Occipital lobe (tissue), 2 donors: ENCODE measurements around the gene SLC2A9. TPM values are rescaled to one million over a fixed set of nuclear protein-coding genes. Genes with fewer than 3 reads are reported as not detected.

ENCODE experiments used
- DNase-seq: peaks from one replicate; lab custom pipeline; 2025; lab: John Stamatoyannopoulos, UW
- total RNA-seq: library from RNA; depleted of rRNA; stranded (reverse); fragments of >200 nt; gene quantifications from one replicate; pipeline ENCODE4 v1.2.3, GENCODE V29; 2014

SLC2A9 gene
- total RNA-seq, 1 donor from 2014 or later = 3.1 TPM

DNA sequence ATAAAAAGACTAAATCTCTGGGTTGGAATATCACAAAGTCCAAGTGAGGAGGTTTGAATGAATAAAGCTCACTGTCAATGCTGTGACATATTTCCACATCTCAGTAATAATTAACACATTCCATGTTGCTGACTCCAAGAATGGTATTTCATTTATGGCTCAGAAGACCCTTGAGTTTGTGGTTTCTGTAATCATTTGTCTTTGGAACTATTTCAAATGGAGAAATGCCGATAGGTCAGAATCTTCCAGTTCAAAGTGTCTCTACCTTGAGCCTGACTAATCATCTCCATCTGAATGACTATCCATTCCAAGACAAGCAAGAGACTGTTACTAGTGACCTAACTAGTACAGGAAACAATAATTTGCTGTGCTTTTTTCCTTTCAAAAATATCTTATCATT lies 24.2 kb upstream of the SLC2A9 start:
- DNase-seq = no peak

- no peak for DNase-seq
Measured at GRCh38 chr4:10041036-10041435, 19.7 kb upstream of the SLC2A9 start.

- no peak for DNase-seq
Measured at GRCh38 chr4:10040049-10040892, 19.0 kb upstream of the SLC2A9 start.

GRCh38 chr4:10036807-10037342 lies 15.6 kb upstream of the SLC2A9 start:
- no peak for DNase-seq

DNA sequence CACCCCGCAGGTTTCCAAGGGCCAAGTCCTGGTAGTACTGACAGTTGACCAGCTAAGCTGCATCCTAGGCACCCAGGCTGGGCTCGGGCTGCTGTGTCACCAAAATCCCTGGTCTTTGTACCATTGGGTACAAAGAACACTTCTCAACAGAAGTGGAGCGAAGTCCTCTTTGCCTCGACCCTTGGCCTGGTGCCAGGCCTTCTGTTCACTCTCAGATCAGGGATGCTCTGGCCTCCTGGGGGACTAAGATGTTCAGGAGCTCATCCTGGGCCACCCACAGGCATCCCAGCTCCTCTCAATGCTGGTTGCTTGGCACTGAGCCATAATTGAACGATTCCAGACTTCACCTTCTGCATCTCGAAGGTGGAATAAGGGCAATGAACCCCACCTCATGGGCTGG lies 13.8 kb upstream of the SLC2A9 start:
- DNase-seq = no peak

DNA sequence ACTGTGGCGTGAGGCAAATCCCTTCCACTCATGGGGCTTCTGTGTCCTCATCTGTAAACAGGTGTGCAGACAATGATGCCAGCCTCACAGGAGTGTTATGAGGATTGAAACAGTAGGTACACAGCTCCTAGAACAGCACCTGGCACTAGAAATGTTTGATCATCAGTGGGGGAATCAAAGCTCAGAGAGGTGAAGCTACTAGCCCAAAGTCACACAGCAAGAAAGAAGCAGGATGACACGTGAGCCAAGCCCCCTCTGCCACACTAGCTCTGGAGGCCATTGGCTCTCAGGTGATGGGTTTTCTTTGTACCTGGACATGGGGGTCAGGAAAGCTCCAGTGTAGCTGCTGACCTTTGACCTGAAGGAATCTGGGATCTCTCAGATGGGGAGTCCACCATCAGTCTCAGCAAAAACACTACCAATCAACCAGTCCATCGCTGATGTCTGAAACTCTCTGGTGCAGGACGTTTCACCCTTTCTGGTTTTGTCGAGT lies 13.4 kb upstream of the SLC2A9 start:
- no peak for DNase-seq

GRCh38 chr4:10034136-10034535 lies 12.8 kb upstream of the SLC2A9 start:
- no peak for DNase-seq

GRCh38 chr4:10033191-10033881 lies 12.0 kb upstream of the SLC2A9 start:
- DNase-seq = no peak

GRCh38 chr4:10032625-10033024 lies 11.3 kb upstream of the SLC2A9 start:
- DNase-seq = no peak

- no peak for DNase-seq
Measured at GRCh38 chr4:10031668-10032590, 10.6 kb upstream of the SLC2A9 start.

DNA sequence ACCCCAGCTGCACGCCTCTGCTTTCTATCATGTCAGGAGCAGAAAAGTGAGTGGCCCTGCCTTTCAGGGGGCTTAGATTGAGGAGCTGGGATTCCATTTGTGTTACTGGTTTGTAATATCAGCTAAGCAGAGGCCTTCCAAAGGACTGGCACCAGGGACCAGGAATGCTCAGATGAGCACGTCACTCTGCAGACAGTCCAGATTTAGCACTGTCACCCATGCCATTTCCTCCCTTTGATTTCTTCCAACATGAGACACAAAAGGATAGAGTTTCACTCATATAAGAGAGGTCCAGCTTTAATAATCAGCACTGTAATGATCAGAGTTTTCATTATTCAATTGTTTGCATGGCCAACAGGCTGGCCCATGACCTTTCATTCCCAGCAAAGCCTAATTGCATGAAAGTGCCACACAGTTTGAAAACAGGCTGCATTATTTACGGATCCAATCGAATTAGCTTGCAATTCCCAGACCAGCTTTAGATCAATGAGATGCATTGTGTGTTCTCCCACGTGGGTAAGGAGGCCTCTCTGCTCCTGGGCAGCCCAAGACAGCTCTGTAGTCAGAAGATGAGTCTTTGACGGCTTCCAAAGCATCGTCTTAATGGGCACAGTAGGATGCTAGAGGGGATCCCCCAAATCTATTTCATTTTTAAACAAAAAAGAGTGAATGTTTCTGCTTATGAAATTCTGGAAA lies 9.8 kb upstream of the SLC2A9 start:
- no peak for DNase-seq

DNA sequence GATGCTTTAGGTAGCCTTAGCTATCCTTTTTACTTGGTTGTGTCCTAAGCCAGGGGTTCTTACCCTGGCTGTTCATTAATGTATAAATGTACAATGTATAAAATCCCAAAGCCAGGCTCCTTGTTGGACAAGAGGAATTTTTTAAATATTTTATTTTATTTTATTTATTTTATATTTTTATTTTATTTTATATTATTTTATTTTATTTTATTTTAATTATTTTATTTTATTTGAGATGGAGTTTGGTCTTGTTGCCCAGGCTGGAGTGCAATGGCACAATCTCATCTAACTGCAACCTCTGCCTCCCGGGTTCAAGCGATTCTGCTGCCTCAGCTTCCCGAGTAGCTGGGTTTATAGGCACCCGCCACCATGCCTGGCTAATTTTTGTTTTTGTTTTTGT lies 8.1 kb upstream of the SLC2A9 start:
- no peak for DNase-seq

- DNase-seq = no peak
Measured at GRCh38 chr4:10028910-10029309, 7.6 kb upstream of the SLC2A9 start.

- DNase-seq = no peak
Measured at GRCh38 chr4:10026485-10026884, 5.2 kb upstream of the SLC2A9 start.

DNA sequence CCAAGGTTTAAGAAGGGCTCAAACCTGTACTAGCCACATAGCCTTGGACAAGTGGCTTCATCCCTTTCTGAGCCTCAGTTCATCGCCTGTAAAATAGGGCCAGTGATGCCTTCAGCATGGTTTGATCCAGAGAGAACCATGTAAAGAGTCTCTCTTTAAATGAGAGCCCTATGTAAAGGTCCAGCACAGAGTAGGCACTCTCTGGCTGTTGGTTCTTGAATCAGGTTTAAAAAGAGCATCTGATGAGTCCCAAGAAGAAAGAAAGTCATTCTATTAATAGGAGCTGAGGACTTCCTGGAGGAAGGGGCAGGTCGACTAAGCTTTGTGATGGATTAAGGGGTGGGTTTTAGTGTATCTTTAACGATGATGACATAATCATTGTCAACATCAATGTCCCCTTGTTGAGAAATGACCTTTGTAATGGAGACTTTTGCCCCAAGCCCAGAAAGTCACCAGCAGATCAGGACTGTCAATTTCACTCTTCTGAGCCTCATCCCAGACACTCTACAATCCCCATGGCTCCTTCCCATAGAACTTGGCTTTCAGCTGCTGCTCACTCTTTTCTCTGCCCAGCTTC lies 4.0 kb upstream of the SLC2A9 start:
- no peak for DNase-seq

DNA sequence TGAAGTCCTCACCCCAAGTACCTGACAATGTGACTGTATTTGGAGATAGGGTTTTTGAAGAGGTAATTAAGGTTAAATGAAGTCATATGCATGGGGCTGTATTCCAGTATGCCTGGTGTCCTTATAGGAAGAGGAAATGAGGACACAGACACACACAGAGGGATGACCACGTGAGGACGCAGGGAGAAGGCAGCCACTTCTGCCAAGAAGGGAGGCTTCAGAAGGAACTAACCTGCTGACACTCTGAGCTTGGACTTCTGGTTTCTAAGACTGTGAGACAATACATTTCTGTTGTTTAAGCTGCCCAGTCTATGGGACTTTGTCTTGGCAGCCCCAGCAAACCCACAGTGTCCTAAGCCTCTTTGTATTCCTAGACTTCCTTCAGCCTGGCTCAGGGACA lies 3.0 kb upstream of the SLC2A9 start:
- DNase-seq = no peak

- no peak for DNase-seq
Measured at GRCh38 chr4:10023806-10024205, 2.5 kb upstream of the SLC2A9 start.

DNA sequence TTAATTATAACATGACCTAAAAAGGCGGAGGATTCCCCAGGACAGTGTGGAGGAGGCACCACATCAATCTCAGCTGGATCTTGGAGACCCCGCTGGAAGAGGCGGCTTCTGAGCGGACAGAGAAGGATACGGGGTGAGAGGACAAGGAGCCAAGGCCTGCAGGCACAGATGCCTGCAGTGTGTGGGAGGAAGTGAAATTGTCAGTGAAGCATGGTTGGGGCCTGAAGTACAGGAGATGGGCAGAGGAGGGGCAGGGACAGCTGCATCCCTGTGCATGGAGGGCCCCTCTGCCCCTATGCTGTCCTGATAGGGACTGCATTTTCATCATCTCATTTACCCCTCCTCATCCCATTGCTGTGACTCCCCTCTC lies 1.7 kb upstream of the SLC2A9 start:
- DNase-seq = no peak

DNA sequence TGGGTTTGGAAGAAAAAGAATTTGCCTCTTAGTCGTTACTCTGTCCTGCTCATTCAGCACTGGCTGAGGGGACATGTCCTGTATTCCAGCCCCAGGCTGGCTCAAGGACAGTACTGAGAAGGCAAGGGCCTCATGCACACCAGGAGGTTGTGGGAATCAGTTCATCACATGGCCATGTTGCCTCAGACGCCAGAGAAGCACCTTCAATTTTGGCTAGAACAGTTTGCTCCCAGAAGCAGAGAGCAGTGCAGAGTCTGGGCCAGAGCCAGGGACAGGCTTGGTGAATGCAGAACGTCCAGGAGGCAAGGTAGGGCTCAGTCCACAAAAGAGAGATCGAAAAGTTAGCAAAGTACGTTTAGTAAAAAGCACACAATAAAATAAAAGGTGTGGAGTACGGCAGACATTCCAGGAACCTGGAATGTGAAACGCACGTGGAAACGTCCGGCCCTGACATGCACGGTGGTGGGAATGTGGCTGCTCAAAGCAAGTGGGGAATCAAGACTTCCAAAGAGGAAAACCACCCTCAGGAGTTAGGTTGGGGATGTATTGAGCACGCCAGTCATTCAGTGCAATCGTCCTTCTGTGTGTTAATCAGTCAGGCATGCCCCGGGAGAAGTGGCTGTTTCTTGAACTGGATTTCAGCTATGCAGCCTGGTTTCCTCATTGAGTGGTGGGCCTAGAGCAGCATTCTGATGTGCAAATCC lies 1.2 kb upstream of the SLC2A9 start:
- no peak for DNase-seq

DNA sequence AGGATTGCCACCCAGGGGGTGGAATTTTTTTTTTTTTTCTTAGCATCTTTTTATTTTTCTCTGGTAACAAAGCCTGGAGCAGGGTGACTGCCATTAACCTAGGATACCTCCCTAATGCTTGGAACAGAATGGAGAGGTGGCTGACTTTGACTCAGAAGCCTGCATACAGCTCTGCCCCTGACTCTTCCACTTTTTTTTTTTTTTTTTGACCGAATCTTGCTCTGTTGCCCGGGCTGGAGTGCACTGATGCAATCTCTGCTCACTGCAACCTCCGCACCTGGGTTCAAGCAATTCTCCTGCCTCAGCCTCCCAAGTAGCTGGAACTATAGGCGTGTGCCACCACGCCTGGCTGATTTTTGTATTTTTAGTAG lies 341 bp upstream of the SLC2A9 start:
- DNase-seq = no peak
